Sciatic nerve (tissue), 2 donors: ENCODE results near the gene ZNF700. TPM values are rescaled to one million over a fixed set of nuclear protein-coding genes. Genes with fewer than 3 reads are reported as not detected.
A peak's percentile ranks its signal among the peaks of the same experiment; 100 is the strongest.
"Not testable (repeated sequence)": the region's sequence is repeated elsewhere in the genome, so short reads cannot be mapped to it uniquely, and the experiment has no call there.

Experiments used
- ATAC-seq: fragments of 200-7000 bp; cut with Tn5 transposase; one replicate; pipeline ENCODE4 v1.9.1; 2020; ENCODE audit warnings: mild to moderate bottlenecking, moderate library complexity
- DNase-seq: peaks from one replicate; pipeline ENCODE4 v3.0.0-alpha.2; 2020; ENCODE audit warnings: low spot score
- intact Hi-C: fragments of 100-400 bp; cut with DNase I; formaldehyde crosslinking; loops from one replicate; pipeline ENCODE4 v1.14.2; 2022
- total RNA-seq: library from RNA; stranded (reverse); fragmentation: NEBNext Ultra II Directional; extraction: Animal tissue kit (Norgen Biotek cat#: 25700); gene quantifications from one replicate; pipeline ENCODE4 v1.2.1, GENCODE V29; 2021
- donor health status: DM: no; HTN: no; CAD: no.
- donor health status: DM: no; HTN: no; CAD: no.

The ZNF700 gene
- total RNA-seq, 1 donor from 2014 or later, result 16.1 TPM

DNA sequence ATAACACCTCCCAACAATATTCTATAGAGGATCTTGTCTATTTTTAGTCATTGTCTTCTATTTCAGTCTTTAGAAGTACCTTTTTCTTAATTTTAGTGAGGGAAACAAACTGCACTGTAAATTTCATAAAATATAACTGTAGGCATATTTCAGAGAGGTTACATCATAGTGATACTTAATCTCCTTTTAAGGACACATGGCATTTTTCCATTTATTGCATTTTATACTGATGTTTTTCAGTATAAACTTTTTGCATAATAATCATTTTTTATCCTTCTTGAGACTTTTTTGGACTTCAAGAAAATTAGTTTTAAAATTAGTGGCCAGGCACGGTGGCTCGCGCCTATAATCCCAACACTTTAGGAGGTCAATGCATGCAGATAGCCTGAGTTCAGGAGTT, 6.6 kb downstream of the ZNF700 start:
- intact Hi-C loops, result no loop called here
- ATAC-seq (no peak), DNase-seq (no peak)

DNA sequence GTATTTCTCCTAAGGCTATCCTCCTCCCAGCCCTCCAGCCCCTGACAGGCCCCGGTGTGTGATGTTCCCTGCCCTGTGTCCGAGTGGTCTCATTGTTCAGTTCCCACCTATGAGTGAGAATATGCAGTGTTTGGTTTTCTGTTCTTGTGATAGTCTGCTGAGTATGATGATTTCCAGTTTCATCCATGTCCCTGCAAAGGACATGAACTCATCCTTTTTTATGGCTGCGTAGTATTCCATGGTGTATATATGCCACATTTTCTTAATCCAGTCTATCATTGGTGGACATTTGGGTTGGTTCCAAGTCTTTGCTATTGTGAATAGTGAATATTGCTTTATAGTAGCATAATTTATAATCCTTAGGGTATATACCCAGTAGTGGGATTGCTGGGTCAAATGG, 10.9 kb downstream of the ZNF700 start:
- DNase-seq, ATAC-seq, intact Hi-C loops: not testable (repeated sequence)

- intact Hi-C loops, ATAC-seq, DNase-seq: not testable (repeated sequence)
These were observed 13.5 kb downstream of the ZNF700 start for GRCh38 chr19:11938383-11938782.

- intact Hi-C loops, ATAC-seq, DNase-seq: not testable (repeated sequence)
These were observed 16.5 kb downstream of the ZNF700 start for GRCh38 chr19:11941361-11941887.

GRCh38 chr19:11942008-11942842, 17.3 kb downstream of the ZNF700 start:
- DNase-seq (no peak), ATAC-seq (no peak)
- intact Hi-C loops, result no loop called here

DNA sequence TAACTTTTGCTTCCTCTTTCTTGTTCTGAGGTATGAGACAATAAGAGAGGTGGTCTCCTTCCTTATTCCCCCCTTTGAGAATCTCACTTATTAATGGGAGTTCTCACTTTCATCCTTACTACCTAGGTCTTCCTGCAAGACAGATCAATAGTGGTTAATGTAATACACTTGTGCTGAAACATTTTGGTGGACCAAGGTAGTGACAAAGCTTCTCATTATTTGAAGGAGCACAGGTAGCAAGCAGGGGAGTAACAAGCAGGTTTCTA, 17.9 kb downstream of the ZNF700 start:
- intact Hi-C loops, result no loop called here
- ATAC-seq (no peak), DNase-seq (no peak)

- intact Hi-C loops, result no loop called here
- ATAC-seq (no peak), DNase-seq (no peak)
These were observed 19.7 kb downstream of the ZNF700 start for GRCh38 chr19:11944656-11945055.

- DNase-seq (no peak), ATAC-seq (no peak)
- intact Hi-C loops, result no loop called here
These were observed 23.7 kb downstream of the ZNF700 start for GRCh38 chr19:11948646-11949045.

DNA sequence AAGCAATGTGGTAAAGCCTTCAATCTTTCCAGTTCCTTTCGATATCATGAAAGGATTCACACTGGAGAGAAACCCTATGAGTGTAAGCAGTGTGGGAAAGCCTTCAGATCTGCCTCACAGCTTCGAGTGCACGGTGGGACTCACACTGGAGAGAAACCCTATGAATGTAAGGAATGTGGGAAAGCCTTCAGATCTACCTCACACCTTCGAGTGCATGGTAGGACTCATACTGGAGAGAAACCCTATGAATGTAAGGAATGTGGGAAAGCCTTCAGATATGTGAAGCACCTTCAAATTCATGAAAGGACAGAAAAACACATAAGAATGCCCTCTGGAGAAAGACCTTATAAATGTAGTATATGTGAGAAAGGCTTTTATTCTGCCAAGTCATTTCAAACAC, 24.3 kb downstream of the ZNF700 start:
- ATAC-seq, result no peak
- intact Hi-C loops, result no loop called here
- no peak for DNase-seq

GRCh38 chr19:11949614-11950080, 24.7 kb downstream of the ZNF700 start:
- DNase-seq, intact Hi-C loops, ATAC-seq: not testable (repeated sequence)

GRCh38 chr19:11950312-11950711, 25.4 kb downstream of the ZNF700 start:
- no peak for DNase-seq
- no peak for ATAC-seq
- intact Hi-C loops, result no loop called here

DNA sequence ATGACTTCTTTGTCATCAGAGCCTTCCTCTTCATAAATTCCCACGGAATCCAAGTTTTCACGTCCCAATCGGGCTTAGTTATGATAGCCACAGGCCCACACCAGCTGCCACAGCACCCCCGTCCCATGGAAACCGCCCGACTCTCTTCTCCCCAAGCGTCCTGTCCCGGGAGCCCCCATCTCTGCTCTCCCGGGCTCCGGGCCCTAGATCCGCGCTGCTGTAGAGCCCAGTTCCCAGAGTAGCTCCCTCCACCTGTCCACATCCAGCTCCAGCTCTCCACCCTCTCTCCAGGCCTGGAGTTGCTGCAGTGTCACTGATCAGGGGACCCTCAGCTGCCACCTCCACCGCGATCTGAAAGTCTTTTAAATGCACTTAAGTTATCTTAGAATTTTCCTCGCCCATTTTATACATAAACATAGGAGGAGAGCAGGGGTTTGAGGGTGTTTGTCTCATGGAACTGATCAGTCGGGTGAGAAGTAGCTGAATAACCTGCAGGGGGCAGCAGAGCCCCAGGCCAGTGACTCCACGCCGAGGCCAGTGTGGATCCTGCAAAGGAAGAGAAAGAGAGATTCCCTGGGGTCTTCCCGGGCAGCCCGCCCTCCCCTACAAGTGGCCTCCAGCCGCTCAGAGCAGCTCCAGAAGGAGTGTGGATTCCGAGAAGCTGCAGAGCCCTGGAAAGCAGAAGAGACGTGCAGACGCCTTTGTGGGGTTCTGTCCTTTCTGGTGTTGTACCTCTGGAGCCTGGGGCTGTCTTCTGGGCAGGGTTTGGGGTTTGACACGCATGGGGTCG, 38.9 kb downstream of the ZNF700 start:
- DNase-seq, result peak; percentile 91
- peak; percentile 93 for ATAC-seq
- intact Hi-C loops, result no loop called here

DNA sequence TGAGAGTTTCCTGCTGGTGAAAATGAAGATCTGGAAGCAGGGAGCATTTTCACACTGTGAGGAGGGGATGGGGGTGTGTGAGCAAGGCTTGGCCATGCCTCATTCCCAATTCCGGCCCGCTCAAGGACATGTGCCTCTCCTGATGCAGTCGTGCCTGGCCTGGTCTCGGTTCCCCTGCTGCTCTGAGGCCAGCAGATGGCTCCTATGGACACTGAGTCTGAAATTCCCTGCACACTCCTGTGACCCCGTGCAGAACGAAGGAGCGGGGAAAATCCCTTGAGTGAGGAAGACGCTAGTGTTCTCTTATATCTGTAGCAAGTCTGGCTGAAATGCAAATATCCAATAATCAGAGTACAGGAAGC, 39.6 kb downstream of the ZNF700 start:
- intact Hi-C loops, result no loop called here
- ATAC-seq (peak; percentile 73), DNase-seq (peak; percentile 62)

- DNase-seq, result peak; percentile 95
- intact Hi-C loops, result no loop called here
- ATAC-seq, result peak; percentile 98
These were observed 40.1 kb downstream of the ZNF700 start, which contains the start of gene ZNF763 for GRCh38 chr19:11964858-11965645. ZNF763 (plus strand) TSS chr19:11965040; CDS start chr19:11965209, 169 bp downstream.

GRCh38 chr19:11970174-11970573, 45.3 kb downstream of the ZNF700 start:
- DNase-seq, result no peak

GRCh38 chr19:11971041-11971440, 46.1 kb downstream of the ZNF700 start:
- no peak for DNase-seq
- intact Hi-C loops, result no loop called here
- peak; percentile 36 for ATAC-seq

More at GRCh38 chr19:11970174-11970573, 45.3 kb downstream of the ZNF700 start:
- intact Hi-C loops, result no loop called here
- no peak for ATAC-seq

DNA sequence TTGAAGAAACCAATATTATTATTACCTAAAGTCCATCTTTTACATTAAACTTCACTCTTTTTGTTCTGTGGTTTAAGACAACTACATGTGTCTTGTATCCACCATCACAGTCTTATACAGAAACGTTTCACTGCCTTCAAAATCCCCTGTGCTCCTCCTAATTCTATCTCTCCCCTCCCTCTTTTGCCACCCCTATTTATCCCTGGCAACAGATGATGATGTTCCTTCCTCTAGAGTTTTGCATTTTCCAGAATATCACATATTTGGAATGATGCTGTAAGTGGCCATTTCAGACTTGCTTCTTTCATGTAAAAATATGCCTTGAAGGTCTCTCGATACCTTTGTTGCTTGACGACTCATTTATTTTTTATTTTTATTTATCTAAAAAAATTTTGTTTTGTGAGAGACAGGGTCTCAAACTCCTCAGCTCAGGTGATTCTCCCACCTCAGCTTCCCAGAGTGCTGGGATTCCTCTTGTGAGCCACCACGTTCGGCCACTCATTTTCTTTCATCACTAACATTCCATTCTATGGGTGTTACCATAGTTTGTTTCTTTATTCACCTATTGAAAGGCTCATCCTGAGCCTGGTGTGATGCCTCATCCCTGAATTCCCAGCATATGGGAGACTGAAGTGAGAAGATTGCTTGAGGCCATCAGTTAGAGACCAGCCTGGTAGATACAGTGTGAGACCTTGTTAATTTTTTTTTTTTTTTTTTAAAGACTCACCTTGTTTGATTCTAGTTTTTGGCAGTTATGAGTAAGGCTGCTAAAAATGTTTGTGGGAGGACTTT, 48.3 kb downstream of the ZNF700 start:
- intact Hi-C loops, result no loop called here
- ATAC-seq, result no peak
- DNase-seq, result no peak

- DNase-seq (no peak), ATAC-seq (no peak)
- intact Hi-C loops, result no loop called here
These were observed 53.7 kb downstream of the ZNF700 start for GRCh38 chr19:11978492-11979100.
